HEK293 (cell line): Measurements from ENCODE around the gene CHD2.

ENCODE experiments used
- CTCF ChIA-PET: fragments of 350-600 bp; formaldehyde crosslinking; extraction: SDS; loops from one replicate; lab custom pipeline; 2021; ENCODE audit warnings: antibody characterized with exemption; lab: Yijun Ruan, JAX
- POLR2A ChIA-PET: fragments of 300-600 bp; formaldehyde crosslinking; extraction: SDS; loops from one replicate; lab custom pipeline; 2020; ENCODE audit warnings: antibody characterized with exemption, inconsistent platforms; lab: Yijun Ruan, JAX
- H3K27ac ChIP-seq: fragments of 200-500 bp; sonication (Bioruptor generic); 2 replicates; pipeline ENCODE4 v1.5.1; 2014; ENCODE audit warnings: low read depth, low read length, control low read depth, inconsistent platforms; ENCODE audit errors: extremely low read depth
- H3K36me3 ChIP-seq, 2 experiments: fragments of 200-500 bp in 1 of 2; sonication (Bioruptor generic) in 1 of 2; 1 replicate in 1 of 2; 2 replicates in 1 of 2; pipeline ENCODE4 v1.5.1; 2014 to 2017; ENCODE audit warnings: inconsistent platforms in 2 of 2, low read length in 2 of 2; ENCODE audit not compliant: control insufficient read depth in 2 of 2, insufficient read depth in 1 of 2
- H3K4me1 ChIP-seq: fragments of 200-500 bp; sonication (Bioruptor generic); 2 replicates; pipeline ENCODE4 v1.5.1; 2014; ENCODE audit warnings: mild to moderate bottlenecking, low read length, inconsistent platforms; ENCODE audit not compliant: control insufficient read depth, insufficient read depth
- H3K4me3 ChIP-seq: 2 replicates; pipeline ENCODE4 v1.5.1; 2011; ENCODE audit warnings: low read depth, mild to moderate bottlenecking, control low read depth, low read length, moderate library complexity
- H3K9me3 ChIP-seq: fragments of 200-500 bp; sonication (Bioruptor generic); 2 replicates; pipeline ENCODE4 v1.5.1; 2014; ENCODE audit warnings: low read depth, low read length, inconsistent platforms; ENCODE audit not compliant: control insufficient read depth, insufficient read depth
- GLI4 ChIP-seq: fragments of 450-650 bp; formaldehyde crosslinking; IDR thresholded peaks from 2 replicates; pipeline ENCODE4 v1.5.1; 2016; ENCODE audit warnings: missing biosample characterization, missing genetic modification characterization
- TRIM28 ChIP-seq: IDR thresholded peaks from 2 replicates; pipeline ENCODE4 v1.6.1; 2011; ENCODE audit warnings: low read length, control low read depth, borderline replicate concordance
- ZFP37 ChIP-seq: fragments of 450-650 bp; formaldehyde crosslinking; IDR thresholded peaks from 2 replicates; pipeline ENCODE4 v1.5.1; 2016; ENCODE audit warnings: missing biosample characterization, missing genetic modification characterization
- ZNF2 ChIP-seq: fragments of 450-650 bp; formaldehyde crosslinking; IDR thresholded peaks from 2 replicates; pipeline ENCODE4 v1.5.1; 2016; ENCODE audit warnings: missing biosample characterization, missing genetic modification characterization
- ZNF266 ChIP-seq: fragments of 450-650 bp; formaldehyde crosslinking; IDR thresholded peaks from 2 replicates; pipeline ENCODE4 v1.5.1; 2016; ENCODE audit warnings: missing biosample characterization, missing genetic modification characterization, low read depth
- ZNF48 ChIP-seq: fragments of 450-650 bp; formaldehyde crosslinking; IDR thresholded peaks from 2 replicates; pipeline ENCODE4 v1.5.1; 2016; ENCODE audit warnings: missing biosample characterization, missing genetic modification characterization
- ZNF654 ChIP-seq: fragments of 450-650 bp; formaldehyde crosslinking; IDR thresholded peaks from 2 replicates; pipeline ENCODE4 v1.5.1; 2016; ENCODE audit warnings: low read depth, missing biosample characterization, missing genetic modification characterization
- ZNF791 ChIP-seq: fragments of 450-650 bp; formaldehyde crosslinking; IDR thresholded peaks from 2 replicates; pipeline ENCODE4 v1.5.1; 2016; ENCODE audit warnings: missing biosample characterization, missing genetic modification characterization
- ZSCAN23 ChIP-seq: fragments of 450-650 bp; formaldehyde crosslinking; IDR thresholded peaks from 2 replicates; pipeline ENCODE4 v1.5.1; 2016; ENCODE audit warnings: missing biosample characterization, missing genetic modification characterization
- TF ChIP-seq, protein P1 (sequence below): fragments of 450-650 bp; formaldehyde crosslinking; IDR thresholded peaks from 2 replicates; pipeline ENCODE4 v1.5.1; 2016; ENCODE audit warnings: missing biosample characterization, missing genetic modification characterization, low read depth
- TF ChIP-seq, protein P2 (sequence below): fragments of 450-650 bp; formaldehyde crosslinking; IDR thresholded peaks from 2 replicates; pipeline ENCODE4 v1.5.1; 2016; ENCODE audit warnings: missing biosample characterization, missing genetic modification characterization
- TF ChIP-seq, protein P3 (sequence below): fragments of 450-650 bp; formaldehyde crosslinking; IDR thresholded peaks from 2 replicates; pipeline ENCODE4 v1.5.1; 2016; ENCODE audit warnings: missing biosample characterization, missing genetic modification characterization
- TF ChIP-seq, protein P4 (sequence below): fragments of 450-650 bp; formaldehyde crosslinking; IDR thresholded peaks from 2 replicates; pipeline ENCODE4 v1.5.1; 2016; ENCODE audit warnings: missing biosample characterization, missing genetic modification characterization
- TF ChIP-seq, protein P5 (sequence below): fragments of 450-650 bp; formaldehyde crosslinking; IDR thresholded peaks from 2 replicates; pipeline ENCODE4 v1.5.1; 2016; ENCODE audit warnings: missing biosample characterization, missing genetic modification characterization
- TF ChIP-seq, protein P6 (sequence below): fragments of 450-650 bp; formaldehyde crosslinking; IDR thresholded peaks from 2 replicates; pipeline ENCODE4 v1.5.1; 2016; ENCODE audit warnings: missing biosample characterization, missing genetic modification characterization, borderline replicate concordance

CHD2 gene

DNA sequence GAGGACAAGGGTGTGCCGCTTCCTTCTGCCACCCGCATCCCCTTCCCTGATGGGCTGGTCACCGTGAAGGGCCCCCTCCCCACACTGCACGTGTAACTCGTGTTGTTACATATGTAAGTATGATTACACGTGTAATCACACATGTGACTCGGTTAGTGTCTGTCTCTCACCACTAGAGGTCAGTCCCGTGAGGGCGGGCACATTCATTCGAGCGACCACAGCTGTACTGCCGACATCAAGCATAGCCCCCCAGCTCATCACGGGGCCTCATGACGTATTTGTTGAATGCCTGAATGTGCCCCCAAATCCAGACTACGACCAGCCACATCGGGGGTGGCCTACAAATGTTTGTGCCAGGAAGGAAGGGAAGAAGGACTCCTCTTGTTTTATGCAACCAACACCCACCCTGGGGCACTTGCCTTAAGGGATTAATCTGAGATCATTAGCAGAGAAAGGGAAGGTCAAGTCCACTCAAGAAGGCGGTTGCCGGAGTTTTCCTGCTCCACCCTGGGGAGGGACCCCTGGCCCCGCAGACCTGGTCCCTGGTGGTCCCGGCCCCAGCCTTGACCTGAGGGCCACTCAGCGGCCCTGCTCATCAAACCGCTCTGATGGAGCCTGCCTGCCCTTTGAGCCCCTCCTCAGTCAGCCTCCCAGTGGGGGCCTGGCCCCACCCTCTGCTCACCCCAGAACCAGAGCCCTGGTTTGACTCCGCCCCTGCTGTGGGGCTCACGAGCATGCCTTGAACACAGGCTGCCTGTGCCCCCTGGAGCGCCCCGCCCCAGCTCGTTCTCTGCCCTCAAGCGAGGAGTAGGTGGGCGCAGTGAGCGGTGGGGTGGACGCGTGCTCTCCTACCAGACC, 136.1 kb downstream of the CHD2 start:
- POLR2A ChIA-PET, result no interaction called here
- Histone ChIP-seq H3K9me3 (no peaks in the 10 kb centered on the region), H3K4me3 (no peak overlapping the region), H3K36me3 (no peaks in the 10 kb centered on the region), H3K4me1 (no peaks in the 10 kb centered on the region), H3K27ac (no peak overlapping the region)
- CTCF ChIA-PET, result interaction anchor here (0.6 to 5.7 kb wide), 28 partner anchors 18 to 1799 kb away, joined by 3 to 65 read pairs (median 3); no protein-coding TSS in a partner anchor
- TF ChIP-seq ZNF654 (tag by site-specific recombination) (peak; percentile 46), ZNF791 (tag by site-specific recombination) (no peak), ZNF2 (tag by site-specific recombination) (0 out of 2 replicates have a peak, but pooled peaks have one; percentile 48), ZSCAN23 (tag by site-specific recombination) (no peak)
- TF ChIP-seq, protein P1, sequence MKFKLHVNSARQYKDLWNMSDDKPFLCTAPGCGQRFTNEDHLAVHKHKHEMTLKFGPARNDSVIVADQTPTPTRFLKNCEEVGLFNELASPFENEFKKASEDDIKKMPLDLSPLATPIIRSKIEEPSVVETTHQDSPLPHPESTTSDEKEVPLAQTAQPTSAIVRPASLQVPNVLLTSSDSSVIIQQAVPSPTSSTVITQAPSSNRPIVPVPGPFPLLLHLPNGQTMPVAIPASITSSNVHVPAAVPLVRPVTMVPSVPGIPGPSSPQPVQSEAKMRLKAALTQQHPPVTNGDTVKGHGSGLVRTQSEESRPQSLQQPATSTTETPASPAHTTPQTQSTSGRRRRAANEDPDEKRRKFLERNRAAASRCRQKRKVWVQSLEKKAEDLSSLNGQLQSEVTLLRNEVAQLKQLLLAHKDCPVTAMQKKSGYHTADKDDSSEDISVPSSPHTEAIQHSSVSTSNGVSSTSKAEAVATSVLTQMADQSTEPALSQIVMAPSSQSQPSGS (tag by site-specific recombination), result 0 out of 2 replicates have a peak, but pooled peaks have one; percentile 38
- TF ChIP-seq, protein P2, sequence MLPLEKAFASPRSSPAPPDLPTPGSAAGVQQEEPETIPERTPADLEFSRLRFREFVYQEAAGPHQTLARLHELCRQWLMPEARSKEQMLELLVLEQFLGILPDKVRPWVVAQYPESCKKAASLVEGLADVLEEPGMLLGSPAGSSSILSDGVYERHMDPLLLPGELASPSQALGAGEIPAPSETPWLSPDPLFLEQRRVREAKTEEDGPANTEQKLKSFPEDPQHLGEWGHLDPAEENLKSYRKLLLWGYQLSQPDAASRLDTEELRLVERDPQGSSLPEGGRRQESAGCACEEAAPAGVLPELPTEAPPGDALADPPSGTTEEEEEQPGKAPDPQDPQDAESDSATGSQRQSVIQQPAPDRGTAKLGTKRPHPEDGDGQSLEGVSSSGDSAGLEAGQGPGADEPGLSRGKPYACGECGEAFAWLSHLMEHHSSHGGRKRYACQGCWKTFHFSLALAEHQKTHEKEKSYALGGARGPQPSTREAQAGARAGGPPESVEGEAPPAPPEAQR (tag by site-specific recombination), result no peak
- TF ChIP-seq, protein P3, sequence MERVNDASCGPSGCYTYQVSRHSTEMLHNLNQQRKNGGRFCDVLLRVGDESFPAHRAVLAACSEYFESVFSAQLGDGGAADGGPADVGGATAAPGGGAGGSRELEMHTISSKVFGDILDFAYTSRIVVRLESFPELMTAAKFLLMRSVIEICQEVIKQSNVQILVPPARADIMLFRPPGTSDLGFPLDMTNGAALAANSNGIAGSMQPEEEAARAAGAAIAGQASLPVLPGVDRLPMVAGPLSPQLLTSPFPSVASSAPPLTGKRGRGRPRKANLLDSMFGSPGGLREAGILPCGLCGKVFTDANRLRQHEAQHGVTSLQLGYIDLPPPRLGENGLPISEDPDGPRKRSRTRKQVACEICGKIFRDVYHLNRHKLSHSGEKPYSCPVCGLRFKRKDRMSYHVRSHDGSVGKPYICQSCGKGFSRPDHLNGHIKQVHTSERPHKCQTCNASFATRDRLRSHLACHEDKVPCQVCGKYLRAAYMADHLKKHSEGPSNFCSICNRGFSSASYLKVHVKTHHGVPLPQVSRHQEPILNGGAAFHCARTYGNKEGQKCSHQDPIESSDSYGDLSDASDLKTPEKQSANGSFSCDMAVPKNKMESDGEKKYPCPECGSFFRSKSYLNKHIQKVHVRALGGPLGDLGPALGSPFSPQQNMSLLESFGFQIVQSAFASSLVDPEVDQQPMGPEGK, result 0 out of 2 replicates have a peak, but pooled peaks have one; percentile 32
- TF ChIP-seq, protein P4, sequence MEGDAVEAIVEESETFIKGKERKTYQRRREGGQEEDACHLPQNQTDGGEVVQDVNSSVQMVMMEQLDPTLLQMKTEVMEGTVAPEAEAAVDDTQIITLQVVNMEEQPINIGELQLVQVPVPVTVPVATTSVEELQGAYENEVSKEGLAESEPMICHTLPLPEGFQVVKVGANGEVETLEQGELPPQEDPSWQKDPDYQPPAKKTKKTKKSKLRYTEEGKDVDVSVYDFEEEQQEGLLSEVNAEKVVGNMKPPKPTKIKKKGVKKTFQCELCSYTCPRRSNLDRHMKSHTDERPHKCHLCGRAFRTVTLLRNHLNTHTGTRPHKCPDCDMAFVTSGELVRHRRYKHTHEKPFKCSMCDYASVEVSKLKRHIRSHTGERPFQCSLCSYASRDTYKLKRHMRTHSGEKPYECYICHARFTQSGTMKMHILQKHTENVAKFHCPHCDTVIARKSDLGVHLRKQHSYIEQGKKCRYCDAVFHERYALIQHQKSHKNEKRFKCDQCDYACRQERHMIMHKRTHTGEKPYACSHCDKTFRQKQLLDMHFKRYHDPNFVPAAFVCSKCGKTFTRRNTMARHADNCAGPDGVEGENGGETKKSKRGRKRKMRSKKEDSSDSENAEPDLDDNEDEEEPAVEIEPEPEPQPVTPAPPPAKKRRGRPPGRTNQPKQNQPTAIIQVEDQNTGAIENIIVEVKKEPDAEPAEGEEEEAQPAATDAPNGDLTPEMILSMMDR (tag by site-specific recombination), result peak; percentile 87

DNA sequence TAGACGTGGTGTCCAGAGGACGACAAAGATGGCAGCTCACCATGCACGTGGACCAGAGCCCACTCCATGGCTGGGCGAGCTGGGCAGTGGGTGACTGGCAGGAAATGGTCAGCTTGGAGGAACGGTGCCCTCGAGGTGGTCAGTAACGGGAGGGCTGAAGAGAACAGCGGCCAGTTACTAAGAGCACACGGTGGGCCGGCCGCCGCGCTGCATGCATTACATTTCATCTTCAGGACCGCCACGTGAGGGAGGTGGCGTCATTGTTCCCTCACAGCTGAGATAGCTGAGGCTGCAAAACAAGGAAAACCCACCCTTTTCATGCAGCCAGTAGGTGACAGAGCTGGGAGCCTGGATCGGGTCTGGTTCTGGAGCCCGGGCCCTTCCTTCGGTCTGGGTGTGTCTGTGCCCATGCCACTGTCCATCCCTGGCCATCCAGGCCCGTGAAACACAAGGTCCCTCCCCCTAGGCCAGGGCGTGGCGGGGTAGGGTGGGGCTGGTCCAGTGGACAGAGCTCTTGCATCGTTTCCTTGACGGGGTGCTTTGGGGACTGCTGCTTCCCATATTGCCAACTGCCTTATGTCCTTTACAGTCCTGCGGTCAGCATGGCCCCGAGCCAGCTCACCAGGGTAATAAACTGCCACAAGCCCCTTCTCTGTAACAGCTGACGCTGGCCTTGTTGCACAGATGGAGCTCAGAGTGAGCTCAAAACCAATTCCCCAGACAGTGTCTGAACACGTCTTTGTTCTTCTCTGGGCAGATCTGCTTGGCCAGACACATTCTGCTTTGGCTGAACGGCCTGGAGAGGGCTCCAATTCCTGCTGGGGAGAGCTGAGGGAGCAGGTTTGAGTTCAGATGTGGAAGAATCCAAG, 137.1 kb downstream of the CHD2 start:
- H3K4me3 ChIP-seq, result no peak overlapping the region
- H3K36me3 ChIP-seq, result no peaks in the 10 kb centered on the region
- H3K4me1 ChIP-seq, result no peaks in the 10 kb centered on the region
- ChIA-PET POLR2A (no interaction called here), CTCF (interaction anchor here (0.6 to 5.7 kb wide), 8 partner anchors 17 to 1083 kb away, joined by 3 to 65 read pairs (median 4); no protein-coding TSS in a partner anchor)
- no peaks in the 10 kb centered on the region for H3K9me3 ChIP-seq
- no peak overlapping the region for H3K27ac ChIP-seq
- TF ChIP-seq TRIM28 (no peak), ZNF266 (tag by site-specific recombination) (no peak), ZNF48 (tag by site-specific recombination) (no peak), GLI4 (tag by site-specific recombination) (no peak), ZFP37 (no peak)
- TF ChIP-seq, protein P5, sequence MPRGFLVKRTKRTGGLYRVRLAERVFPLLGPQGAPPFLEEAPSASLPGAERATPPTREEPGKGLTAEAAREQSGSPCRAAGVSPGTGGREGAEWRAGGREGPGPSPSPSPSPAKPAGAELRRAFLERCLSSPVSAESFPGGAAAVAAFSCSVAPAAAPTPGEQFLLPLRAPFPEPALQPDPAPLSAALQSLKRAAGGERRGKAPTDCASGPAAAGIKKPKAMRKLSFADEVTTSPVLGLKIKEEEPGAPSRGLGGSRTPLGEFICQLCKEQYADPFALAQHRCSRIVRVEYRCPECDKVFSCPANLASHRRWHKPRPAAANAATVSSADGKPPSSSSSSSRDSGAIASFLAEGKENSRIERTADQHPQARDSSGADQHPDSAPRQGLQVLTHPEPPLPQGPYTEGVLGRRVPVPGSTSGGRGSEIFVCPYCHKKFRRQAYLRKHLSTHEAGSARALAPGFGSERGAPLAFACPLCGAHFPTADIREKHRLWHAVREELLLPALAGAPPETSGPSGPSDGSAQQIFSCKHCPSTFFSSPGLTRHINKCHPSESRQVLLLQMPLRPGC, result no peak
- TF ChIP-seq, protein P6, sequence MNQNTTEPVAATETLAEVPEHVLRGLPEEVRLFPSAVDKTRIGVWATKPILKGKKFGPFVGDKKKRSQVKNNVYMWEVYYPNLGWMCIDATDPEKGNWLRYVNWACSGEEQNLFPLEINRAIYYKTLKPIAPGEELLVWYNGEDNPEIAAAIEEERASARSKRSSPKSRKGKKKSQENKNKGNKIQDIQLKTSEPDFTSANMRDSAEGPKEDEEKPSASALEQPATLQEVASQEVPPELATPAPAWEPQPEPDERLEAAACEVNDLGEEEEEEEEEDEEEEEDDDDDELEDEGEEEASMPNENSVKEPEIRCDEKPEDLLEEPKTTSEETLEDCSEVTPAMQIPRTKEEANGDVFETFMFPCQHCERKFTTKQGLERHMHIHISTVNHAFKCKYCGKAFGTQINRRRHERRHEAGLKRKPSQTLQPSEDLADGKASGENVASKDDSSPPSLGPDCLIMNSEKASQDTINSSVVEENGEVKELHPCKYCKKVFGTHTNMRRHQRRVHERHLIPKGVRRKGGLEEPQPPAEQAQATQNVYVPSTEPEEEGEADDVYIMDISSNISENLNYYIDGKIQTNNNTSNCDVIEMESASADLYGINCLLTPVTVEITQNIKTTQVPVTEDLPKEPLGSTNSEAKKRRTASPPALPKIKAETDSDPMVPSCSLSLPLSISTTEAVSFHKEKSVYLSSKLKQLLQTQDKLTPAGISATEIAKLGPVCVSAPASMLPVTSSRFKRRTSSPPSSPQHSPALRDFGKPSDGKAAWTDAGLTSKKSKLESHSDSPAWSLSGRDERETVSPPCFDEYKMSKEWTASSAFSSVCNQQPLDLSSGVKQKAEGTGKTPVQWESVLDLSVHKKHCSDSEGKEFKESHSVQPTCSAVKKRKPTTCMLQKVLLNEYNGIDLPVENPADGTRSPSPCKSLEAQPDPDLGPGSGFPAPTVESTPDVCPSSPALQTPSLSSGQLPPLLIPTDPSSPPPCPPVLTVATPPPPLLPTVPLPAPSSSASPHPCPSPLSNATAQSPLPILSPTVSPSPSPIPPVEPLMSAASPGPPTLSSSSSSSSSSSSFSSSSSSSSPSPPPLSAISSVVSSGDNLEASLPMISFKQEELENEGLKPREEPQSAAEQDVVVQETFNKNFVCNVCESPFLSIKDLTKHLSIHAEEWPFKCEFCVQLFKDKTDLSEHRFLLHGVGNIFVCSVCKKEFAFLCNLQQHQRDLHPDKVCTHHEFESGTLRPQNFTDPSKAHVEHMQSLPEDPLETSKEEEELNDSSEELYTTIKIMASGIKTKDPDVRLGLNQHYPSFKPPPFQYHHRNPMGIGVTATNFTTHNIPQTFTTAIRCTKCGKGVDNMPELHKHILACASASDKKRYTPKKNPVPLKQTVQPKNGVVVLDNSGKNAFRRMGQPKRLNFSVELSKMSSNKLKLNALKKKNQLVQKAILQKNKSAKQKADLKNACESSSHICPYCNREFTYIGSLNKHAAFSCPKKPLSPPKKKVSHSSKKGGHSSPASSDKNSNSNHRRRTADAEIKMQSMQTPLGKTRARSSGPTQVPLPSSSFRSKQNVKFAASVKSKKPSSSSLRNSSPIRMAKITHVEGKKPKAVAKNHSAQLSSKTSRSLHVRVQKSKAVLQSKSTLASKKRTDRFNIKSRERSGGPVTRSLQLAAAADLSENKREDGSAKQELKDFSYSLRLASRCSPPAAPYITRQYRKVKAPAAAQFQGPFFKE (tag by site-specific recombination), result no peak
